Activated naive CD4-positive, alpha-beta T cell treated with anti-CD3 and anti-CD28 coated beads, Interleukin-2, amount 50 U/mL, for 16 hours (primary cell): ENCODE data around the gene MAN1A1.
"Not testable (repeated sequence)": the region's sequence is repeated elsewhere in the genome, so short reads cannot be mapped to it uniquely, and the experiment has no call there.

Experiments used
- DNase-seq: peaks from one replicate; pipeline ENCODE4 v3.0.0-alpha.2; 2020

The MAN1A1 gene

GRCh38 chr6:119297049-119297448 is 52.5 kb downstream of the MAN1A1 start:
- no peak for DNase-seq

GRCh38 chr6:119296036-119297035 is 53.2 kb downstream of the MAN1A1 start:
- no peak for DNase-seq

DNA sequence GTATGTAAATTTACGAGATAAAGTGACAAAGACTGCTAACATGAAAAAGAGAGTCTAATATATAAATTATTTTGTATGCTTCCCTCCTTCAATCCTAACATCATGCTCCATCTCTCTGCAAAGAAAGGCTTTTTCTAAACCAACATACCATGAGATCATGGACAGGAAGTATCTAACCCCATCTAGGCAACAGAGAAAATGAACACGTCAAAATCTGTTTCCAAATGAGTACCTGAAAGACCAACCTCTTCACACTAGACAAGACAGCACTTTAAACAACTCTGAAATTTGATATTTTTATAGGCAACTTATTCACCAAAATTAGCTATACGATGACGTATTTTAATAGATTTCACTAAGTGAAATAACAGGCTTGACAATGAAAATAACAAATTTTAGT is 54.6 kb downstream of the MAN1A1 start:
- no peak for DNase-seq

DNA sequence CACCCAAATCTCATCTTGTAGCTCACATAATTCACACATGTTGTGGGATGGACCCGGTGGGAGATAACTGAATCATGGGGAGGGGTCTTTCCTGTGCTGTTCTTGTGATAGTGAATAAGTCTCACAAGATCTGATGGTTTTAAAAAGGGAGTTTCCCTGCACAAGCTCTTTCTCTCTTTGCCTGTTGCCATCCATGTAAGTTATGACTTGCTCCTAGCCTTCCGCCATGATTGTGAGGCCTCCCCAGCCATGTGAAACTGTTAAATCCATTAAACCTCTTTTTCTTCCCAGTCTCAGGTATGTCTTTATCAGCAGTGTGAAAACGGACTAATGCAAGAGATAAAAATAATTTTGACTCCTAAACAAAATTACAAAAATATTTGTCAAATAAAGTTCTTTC is 58.5 kb downstream of the MAN1A1 start:
- not testable (repeated sequence) for DNase-seq

GRCh38 chr6:119290306-119290705 is 59.3 kb downstream of the MAN1A1 start:
- no peak for DNase-seq

DNA sequence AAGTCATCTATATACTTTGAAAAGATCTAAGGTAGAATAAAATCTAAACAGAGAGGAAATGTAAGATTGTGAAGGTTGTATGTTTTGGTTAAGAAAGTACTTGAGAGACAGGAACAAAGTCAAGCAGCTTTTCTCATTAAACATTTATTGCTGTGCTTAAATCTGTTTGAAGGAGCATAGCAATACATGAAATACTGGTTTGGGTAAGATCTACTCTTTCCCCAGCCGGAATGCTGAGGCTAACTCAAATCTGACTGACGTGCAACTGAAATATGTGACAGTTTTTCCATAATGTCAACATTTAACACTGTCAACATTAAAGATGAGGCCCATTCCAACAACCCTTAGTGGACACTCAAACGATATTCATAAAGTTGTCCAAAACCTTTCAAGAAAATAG is 59.9 kb downstream of the MAN1A1 start:
- no peak for DNase-seq

GRCh38 chr6:119285908-119286625 is 63.5 kb downstream of the MAN1A1 start:
- DNase-seq: no peak

DNA sequence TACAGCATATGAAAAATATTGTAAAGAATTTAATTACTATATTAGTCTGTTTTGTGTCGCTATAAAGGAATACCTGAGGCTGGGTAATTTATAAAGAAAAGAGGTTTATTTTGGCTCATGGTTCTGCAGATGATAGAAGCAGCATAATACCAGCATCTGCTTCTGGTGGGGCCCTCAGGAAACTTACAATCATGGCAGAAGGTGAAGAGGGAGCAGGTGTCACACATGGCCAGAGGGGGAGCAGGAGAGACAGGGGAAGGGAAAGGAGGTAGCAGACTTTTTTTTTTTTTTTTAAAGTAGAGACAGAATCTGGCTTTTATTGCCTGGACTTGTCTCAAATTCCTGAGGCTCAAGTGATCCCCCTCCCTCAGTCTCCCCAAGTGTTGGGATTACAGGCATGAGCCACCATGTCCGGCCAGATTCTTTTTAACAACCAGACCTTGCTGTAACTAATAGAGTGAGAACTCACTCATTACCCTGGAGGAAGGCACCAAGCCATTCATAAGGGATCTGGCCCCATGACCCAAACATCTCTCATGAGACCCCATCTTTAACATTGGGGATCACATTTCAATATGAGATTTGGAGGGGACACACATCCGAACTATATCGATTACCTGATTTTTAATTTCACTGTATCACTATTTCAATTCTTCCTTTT is 64.6 kb downstream of the MAN1A1 start:
- DNase-seq: peak; percentile 14

DNA sequence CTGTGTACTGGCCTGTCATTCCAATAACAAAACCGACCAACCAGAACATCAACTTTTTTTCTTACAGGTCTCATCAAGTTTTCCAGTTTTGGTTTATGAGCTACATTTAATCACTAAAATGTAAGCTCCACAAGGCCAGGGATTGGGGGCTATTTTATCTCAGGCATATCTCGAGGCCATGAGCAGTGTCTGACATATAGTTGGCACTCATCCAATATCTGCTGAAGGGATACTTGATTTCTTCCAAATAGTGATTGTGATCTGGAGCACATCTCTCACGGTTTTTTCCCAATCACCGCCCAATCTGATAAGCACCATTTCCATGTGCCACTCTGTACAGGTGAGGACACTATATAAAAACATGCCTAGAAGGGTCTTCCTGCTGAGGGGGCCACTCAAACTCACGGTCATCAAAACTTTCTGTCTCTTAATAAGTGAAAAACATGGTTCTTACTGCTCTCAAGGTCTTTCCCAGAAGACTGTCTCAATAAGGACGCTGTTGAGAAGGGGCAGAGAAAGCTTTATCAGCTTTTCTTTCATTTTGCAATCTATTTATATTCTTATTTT is 65.5 kb downstream of the MAN1A1 start:
- DNase-seq: no peak

GRCh38 chr6:119283214-119283613 is 66.3 kb downstream of the MAN1A1 start:
- no peak for DNase-seq

GRCh38 chr6:119280668-119281067 is 68.9 kb downstream of the MAN1A1 start:
- no peak for DNase-seq

GRCh38 chr6:119280080-119280479 is 69.5 kb downstream of the MAN1A1 start:
- no peak for DNase-seq

- DNase-seq: no peak
Observed at GRCh38 chr6:119278625-119279024, 70.9 kb downstream of the MAN1A1 start.

DNA sequence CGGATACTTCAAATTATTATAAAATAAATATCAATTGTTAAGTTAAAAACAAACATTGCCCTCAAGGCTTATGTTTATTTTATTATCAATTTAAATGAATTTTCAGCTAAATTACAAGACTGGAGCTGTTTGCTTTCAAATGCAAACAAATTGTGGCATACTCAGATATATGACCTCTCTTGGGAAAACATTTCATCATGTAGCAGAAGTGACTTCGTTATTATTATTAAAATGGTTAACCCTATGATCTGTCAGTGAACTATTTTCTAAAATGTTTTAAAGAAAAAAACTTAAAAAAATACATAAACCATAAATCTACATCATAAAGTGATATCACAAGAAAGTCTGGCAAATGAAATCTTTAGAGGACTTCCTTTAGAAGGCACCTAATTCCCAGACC is 72.5 kb downstream of the MAN1A1 start:
- no peak for DNase-seq

DNA sequence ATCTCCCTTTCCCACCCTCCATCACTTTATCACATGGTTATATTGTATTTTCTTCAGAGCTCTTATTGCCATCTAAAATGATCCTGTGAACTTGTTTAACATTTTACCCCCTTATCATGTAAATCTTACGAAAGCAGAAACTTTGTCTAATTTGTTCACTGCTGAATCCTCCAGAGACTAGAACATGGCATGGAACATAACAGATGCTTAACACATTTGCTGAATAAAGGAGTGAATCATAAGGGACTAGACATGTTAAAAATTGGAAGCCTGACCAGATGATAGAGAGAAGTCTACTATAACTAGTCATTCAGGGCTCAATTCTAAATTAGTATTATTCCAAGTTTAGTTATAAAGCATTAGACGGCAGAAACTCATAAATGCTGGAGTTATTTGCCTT is 73.3 kb downstream of the MAN1A1 start:
- DNase-seq: no peak

- DNase-seq: no peak
Observed at GRCh38 chr6:119274197-119274595, 75.4 kb downstream of the MAN1A1 start.

DNA sequence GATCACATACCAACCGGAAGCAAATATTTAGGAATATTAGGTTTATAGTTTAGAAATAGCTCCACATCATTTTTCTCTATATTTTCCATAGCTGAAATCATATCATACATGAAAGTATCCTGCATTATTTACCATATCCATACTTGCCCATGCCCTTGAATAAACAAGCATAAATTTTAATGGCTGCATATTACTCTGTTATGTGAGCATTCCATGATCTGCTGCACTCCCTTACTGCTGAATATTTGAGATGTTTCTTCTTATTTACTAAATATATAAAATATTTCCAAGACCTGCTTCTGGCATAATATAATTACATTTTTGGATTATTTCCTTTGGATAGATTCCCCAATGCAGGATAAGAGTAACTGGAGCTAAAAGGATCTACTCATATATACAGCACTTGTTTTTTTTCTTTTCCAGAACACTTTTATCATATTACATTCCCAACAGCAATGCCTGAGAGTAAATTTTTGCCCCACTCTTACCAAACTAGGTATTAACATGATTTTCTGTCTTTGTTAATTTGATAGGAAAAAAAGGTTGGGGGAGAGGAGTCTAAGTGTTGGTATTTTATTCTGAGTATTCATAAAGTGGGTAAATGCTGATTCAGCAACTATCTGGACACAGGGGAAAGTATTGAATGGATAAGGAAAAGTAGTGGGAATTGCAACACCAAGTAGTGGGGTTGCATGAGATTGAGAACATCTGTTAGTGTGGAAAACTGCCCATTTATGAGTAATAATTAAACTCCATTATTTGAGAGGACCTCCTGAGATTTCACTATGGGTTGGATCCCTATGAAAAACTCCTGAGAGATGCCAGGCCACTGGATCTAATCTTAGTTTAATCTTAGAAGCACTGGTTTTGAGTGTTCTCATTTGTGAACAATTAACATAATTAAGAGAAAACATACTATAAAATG is 76.0 kb downstream of the MAN1A1 start:
- no peak for DNase-seq

GRCh38 chr6:119270545-119270944 is 79.0 kb downstream of the MAN1A1 start:
- DNase-seq: no peak

DNA sequence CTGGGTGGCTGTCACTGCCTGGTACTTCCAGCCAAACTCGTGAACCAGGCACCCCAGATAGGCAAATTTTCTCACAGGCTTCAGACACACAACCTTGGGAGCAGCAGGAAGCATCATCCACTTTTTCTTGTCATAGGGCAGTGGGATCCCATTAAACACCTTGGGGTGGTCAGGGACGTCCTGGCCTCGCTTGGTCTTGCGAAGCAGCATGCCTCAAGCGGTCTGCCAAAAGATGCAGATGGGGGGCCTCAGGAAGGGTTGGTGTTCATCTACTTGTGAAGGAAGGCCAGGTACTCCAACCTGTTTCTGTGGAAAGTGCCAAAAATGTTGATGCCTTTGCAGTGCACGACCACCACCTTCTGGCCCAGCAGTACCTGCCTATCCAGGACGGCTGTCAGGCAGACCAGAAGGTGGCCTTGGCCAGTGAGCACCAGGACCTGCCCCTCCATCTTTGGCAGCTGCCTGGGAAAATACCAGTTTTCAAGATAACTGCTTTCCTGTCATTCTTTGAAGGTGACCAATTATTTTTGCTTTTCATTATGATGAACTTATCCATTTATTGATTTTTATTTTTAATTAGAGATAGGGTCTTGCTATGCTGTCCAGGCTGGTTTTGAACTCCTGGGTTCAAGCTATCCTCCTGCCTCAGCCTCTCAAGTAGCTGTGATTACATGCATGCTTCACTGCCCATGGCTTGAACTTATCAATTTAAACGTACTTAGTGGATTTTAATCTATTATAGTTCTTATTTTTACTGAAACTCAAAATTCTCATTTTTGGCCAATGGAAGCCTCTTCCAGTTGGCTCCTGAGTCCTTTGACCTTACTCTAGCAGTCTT is 80.1 kb downstream of the MAN1A1 start:
- DNase-seq: no peak

GRCh38 chr6:119267126-119267905 is 82.2 kb downstream of the MAN1A1 start:
- no peak for DNase-seq
